Right ventricle myocardium superior (tissue), 1 donor: Measurements from ENCODE around the gene ATP8A1. TPM values are rescaled to one million over a fixed set of nuclear protein-coding genes. Genes with fewer than 3 reads are reported as not detected.

Experiments used
- ATAC-seq: fragments of 200-7000 bp; cut with Tn5 transposase; one replicate; pipeline ENCODE4 v1.9.1; 2020; ENCODE audit warnings: mild to moderate bottlenecking; ENCODE audit not compliant: poor library complexity
- DNase-seq: peaks from one replicate; pipeline ENCODE4 v3.0.0-alpha.2; 2020
- intact Hi-C: fragments of 100-400 bp; cut with DNase I; formaldehyde crosslinking; loops from one replicate; pipeline ENCODE4 v1.11.2; 2022
- total RNA-seq: library from RNA; stranded (reverse); fragmentation: NEBNext Ultra II Directional; extraction: Animal tissue kit (Norgen Biotek cat#: 25700); gene quantifications from one replicate; pipeline ENCODE4 v1.2.1, GENCODE V29; 2021
- donor health status: DM: no; HTN: yes; CAD: no; lungs with severe emphysema.

Gene ATP8A1
- total RNA-seq, 1 donor from 2014 or later, result 19.3 TPM

DNA sequence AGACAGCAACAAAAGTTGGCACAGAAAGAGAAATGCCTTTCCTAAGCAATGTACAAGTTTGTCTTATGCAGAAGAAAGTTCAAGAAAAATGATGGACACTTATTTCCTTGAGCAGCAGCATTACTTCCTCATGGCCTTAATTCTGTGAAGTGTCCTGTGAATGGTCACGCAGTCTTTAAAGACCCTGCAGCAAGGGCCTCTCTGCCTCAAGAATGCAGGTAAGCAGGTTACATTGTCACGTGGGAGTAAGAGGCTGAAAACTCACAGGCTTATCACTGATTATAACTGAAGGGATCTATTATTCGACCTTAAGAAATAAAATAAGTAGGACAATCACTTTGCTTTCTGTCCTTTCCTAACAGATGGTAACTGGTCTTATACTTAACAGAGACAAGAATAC lies 109.1 kb downstream of the ATP8A1 start:
- ATAC-seq, result no peak
- no peak for DNase-seq
- intact Hi-C loops, result no loop called here

GRCh38 chr4:42543762-42544161 lies 113.1 kb downstream of the ATP8A1 start:
- no peak for DNase-seq
- intact Hi-C loops, result no loop called here
- no peak for ATAC-seq

DNA sequence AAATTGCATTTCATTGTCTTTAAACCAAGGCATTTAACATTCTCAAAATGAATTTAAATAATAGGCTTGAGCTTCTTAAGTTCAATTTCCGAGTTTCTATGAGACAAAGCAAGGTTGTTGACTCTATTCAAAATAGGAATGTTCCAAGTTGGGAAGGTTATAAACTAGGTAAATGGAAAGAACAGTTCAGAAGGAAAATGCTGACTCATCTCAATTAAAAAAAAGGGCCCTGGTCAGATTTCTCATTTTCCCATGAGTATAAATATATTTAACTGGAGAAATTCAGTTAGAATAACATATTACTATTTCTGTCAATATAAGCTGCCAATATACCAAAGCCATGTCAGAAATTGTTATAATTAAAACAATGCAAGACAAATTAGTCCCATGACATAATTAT lies 113.8 kb downstream of the ATP8A1 start:
- ATAC-seq (no peak), DNase-seq (no peak)
- intact Hi-C loops, result no loop called here

DNA sequence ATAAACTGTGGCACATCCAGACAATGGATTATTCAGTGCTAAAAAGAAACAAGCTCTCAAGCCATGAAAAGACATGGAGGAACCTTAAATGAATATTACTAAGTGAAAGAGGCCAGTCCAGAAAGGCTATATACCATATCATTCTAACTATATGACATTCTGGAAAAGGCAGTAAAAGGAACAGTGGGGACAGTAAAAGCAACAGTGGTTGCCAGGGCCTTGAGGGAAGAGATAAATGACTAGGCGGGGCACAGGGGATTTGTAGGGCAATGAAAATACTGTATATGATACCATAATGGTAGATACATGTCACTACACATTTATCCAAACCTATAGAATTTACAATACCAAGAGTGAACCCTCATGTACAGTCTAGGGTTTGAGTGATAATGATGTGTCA lies 115.3 kb downstream of the ATP8A1 start:
- DNase-seq (no peak), ATAC-seq (no peak)
- intact Hi-C loops, result no loop called here

DNA sequence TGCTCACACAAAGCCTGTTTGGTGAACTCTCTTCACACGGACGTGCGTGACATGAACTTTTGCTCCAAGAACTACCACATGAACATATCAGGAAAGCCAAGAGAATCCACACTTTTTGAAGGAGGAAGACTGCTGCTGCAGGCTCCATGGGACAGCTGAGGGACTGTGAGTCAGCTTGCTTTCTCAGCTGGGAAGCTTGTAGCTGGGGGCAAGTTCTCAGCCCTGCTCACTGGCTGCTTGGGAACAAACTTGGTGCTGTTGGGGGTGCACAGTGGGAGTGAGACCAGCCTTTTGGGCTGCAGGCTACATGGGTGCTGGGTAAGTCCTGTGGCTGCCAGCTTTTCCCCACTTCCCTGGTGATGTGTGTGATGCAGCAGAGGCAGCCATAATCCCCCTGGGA lies 123.9 kb downstream of the ATP8A1 start:
- intact Hi-C loops, result no loop called here
- DNase-seq (no peak), ATAC-seq (no peak)

DNA sequence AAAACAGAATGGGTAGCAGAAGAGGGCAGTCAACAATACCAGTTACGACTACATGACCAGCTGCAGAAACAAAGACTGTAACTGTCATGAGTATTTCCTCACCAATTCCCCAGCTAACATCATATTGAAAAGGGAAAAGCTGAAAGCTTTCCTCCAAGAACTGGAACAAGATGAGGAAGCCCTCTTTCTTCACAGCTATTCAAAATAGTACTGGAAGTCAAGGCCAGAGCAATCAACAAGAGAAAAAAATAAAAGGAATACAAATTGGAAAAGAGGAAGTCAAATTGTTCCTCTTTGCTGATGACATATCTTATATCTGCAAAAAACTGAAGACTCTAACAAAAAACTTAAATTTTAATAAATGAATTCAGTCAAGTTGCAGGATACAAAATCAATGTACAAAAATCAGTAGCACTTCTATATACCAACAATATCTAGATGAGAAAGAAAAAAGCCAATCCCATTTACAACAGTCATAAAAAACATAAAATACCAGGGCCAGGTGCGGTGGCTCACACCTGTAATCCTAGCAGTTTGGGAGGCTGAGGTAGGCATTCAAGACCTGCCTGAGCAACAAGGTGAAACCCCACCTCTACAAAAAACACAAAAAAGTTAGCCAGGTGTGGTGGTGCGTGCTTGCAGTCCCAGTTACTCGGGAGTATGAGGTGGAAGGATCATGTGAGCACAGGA lies 125.4 kb downstream of the ATP8A1 start:
- ATAC-seq (no peak), DNase-seq (no peak)
- intact Hi-C loops, result no loop called here

GRCh38 chr4:42523066-42523718 lies 133.7 kb downstream of the ATP8A1 start:
- ATAC-seq, result peak; percentile 82
- intact Hi-C loops, result loop anchor here (5.0 kb wide), 1 partner anchor 151 kb away; no protein-coding TSS in a partner anchor
- DNase-seq, result no peak

DNA sequence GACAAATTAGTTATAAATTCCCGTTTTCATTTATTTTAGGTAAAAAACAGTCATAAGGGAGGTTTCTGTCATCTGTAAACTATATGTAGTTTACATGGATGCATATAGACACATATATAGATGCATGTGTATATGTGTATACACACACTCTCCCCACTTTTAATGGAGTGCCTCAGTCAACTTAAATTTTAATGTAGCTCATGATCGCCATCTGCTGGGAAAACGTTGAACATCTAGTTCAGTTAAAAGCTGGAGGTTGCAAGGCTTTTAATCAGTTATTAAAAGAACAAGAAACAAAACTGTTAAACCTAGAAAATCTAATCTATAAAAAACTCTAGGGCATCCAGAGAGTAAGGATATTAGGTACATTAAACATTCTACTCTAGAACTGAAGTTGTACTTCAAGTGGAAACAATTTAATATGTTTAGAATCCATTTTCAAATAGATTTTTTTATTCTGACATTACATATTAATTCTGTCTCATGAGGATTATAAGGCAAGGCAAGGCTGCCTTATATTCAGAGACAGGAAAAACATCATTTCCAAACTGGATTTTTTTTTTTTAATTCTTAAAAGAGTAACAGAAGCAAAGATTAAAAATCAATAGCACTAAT lies 137.0 kb downstream of the ATP8A1 start:
- intact Hi-C loops, result loop anchor here (5.0 kb wide), 2 partner anchors 148 to 238 kb away; no protein-coding TSS in a partner anchor
- ATAC-seq, result peak; percentile 51
- DNase-seq, result no peak

GRCh38 chr4:42515156-42515884 lies 141.6 kb downstream of the ATP8A1 start:
- intact Hi-C loops, result loop anchor here (5.0 kb wide), 1 partner anchor 233 kb away; no protein-coding TSS in a partner anchor
- no peak for ATAC-seq
- DNase-seq, result no peak

- intact Hi-C loops, result no loop called here
- DNase-seq (no peak), ATAC-seq (no peak)
Measured at GRCh38 chr4:42513748-42514492, 143.0 kb downstream of the ATP8A1 start.

DNA sequence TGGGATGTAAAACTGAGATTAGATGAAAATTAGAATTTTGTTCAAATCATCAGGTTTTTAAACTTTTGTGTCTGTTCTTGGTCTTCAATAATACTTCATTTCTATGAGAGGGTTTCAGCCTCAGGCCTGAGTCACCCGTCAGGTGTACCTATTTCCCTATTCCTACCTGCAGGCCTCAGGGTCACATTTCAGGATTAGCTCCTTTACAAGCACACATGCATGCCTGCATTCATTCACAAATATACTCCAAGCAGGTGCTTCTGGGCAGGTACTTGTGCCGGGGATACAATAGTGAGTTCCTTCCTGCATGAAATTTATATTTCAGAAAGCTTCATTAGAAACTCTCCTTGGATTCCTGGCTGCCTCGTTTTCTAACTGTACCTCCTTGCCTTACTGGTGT lies 144.7 kb downstream of the ATP8A1 start:
- intact Hi-C loops, result no loop called here
- DNase-seq (no peak), ATAC-seq (no peak)

DNA sequence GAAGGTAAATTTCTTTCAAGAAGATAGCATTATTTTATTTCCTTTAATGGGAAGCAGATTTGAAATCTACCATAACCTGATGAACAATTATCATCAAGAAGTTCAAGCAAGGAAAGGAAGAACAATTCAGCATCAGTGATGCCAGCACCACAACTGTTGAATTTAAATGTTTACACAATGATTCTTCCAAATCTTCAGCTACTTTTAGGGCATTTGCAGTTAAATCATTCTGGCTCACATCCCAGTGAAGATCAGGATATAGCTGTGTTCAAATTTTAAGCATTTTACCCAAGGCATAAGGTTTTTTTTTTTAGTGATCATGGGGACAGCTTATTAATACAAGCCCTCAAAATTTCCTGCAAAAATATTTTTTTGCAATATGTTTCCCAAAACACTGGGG lies 146.7 kb downstream of the ATP8A1 start:
- intact Hi-C loops, result no loop called here
- ATAC-seq, result no peak

GRCh38 chr4:42501624-42502401 lies 155.1 kb downstream of the ATP8A1 start:
- no peak for ATAC-seq
- intact Hi-C loops, result no loop called here
- no peak for DNase-seq

More for the DNA sequence above, 146.7 kb downstream of the ATP8A1 start:
- no peak for DNase-seq

- DNase-seq (no peak), ATAC-seq (no peak)
- intact Hi-C loops, result no loop called here
Measured at GRCh38 chr4:42498040-42498439, 158.9 kb downstream of the ATP8A1 start.

GRCh38 chr4:42497142-42497910 lies 159.6 kb downstream of the ATP8A1 start:
- intact Hi-C loops, result no loop called here
- DNase-seq (no peak), ATAC-seq (no peak)

DNA sequence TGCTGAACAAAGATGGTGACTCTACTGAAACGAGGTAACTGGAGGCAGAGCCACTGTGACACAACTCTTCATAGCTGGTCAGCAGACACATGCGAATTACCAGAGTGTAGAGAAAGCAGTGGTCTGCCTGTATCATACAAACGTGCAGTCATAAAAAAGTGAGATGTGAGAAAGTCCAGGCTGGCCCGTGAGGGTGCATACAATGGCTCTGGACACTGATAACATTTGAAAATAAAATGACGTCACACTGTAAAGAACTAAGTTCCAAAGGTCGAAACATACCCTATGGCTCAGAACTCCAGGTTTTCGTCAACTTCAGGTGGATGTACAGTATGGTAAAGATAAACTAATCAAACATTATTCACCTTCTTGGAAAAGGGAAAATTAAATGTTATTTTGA lies 163.9 kb downstream of the ATP8A1 start:
- no peak for DNase-seq
- intact Hi-C loops, result no loop called here
- ATAC-seq, result no peak

DNA sequence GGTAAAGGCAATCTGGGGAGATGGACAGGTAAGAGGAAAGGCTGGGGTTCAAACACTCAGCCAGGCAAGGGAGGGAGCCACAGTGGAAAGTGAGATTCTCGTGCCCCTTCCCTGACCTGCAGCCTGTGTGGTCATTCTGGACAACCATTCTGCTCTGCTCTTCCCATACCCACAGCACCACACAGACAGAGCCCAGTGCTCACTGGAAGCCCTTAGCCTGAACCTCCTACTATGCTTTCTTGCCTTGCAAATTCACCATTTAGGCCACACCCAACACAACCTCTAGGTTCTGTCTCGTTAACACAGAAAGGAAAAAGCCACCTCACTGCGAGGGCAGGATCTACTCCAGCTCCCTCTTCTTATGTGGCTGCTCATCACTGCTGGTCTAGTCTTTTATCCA lies 166.9 kb downstream of the ATP8A1 start:
- no peak for ATAC-seq
- no peak for DNase-seq
- intact Hi-C loops, result no loop called here
